Measurements from ENCODE around the gene BHLHA15.

DNA sequence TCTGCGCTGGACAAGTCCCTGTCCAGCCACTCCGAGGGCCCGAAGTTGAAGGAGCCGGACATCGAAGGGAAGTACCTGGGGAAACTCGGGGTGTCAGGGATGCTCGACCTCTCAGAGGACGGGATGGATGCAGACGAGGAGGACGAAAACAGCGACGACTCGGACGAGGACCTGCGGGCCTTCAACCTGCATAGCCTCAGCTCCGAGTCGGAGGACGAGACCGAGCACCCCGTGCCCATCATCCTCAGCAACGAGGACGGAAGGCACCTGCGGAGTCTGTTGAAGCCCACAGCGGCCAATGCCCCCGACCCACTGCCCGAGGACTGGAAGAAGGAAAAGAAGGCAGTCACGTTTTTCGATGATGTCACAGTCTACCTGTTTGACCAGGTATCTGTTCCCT is 17.1 kb upstream of the BHLHA15 start:
- TF ChIP-seq, protein P1, sequence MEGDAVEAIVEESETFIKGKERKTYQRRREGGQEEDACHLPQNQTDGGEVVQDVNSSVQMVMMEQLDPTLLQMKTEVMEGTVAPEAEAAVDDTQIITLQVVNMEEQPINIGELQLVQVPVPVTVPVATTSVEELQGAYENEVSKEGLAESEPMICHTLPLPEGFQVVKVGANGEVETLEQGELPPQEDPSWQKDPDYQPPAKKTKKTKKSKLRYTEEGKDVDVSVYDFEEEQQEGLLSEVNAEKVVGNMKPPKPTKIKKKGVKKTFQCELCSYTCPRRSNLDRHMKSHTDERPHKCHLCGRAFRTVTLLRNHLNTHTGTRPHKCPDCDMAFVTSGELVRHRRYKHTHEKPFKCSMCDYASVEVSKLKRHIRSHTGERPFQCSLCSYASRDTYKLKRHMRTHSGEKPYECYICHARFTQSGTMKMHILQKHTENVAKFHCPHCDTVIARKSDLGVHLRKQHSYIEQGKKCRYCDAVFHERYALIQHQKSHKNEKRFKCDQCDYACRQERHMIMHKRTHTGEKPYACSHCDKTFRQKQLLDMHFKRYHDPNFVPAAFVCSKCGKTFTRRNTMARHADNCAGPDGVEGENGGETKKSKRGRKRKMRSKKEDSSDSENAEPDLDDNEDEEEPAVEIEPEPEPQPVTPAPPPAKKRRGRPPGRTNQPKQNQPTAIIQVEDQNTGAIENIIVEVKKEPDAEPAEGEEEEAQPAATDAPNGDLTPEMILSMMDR (IDR thresholded peaks at IDR 0.05 in 8 of 11, conservative IDR thresholded peaks at IDR 0.05 in 3 of 11): no peak
- no peak for TF ChIP-seq POLR2A (IDR thresholded peaks at IDR 0.05)

Data from spleen (tissue), 7 donors.